Measurements from ENCODE around the gene OR6S1. TPM values are rescaled to one million over a fixed set of nuclear protein-coding genes. Genes with fewer than 3 reads are reported as not detected.

The OR6S1 gene
- polyA plus RNA-seq, 1 of the 3 experiments (the other 2 are of a cell fraction), result not detected

DNA sequence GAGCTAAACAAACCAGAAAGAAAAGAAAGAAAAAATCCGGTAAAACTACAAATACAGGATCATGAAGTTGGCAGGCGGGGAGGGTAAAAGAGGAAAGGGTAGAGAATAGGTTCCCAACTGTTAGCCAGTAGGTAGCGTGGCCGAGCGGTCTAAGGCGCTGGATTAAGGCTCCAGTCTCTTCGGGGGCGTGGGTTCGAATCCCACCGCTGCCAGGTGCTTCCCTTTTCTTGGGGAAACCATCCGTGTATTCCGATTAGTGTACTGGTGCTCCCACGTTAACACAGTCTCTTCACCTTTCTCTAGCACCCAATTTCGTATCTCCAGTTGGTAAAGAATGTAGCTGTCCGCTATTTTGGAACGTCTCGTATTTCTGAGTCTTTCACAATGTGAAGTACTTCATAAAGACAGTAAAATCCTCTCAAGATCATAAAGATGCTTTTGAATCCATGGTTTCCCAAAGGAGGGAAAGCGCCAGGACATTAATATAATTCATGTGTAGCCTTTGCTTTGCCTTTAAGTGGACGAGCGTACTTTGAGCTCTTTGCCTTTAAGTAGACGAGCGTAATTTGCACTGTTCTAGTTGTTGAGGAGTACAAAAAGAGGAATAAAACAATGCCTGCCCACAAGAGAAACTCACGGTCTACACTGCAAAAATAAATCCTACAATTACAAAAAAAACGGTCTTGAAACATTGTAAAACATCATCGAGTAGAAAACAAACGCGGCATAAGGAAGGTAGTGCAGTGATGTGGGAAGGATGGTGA is 31.3 kb downstream of the OR6S1 start (continued):
- TF ChIP-seq, protein P1, sequence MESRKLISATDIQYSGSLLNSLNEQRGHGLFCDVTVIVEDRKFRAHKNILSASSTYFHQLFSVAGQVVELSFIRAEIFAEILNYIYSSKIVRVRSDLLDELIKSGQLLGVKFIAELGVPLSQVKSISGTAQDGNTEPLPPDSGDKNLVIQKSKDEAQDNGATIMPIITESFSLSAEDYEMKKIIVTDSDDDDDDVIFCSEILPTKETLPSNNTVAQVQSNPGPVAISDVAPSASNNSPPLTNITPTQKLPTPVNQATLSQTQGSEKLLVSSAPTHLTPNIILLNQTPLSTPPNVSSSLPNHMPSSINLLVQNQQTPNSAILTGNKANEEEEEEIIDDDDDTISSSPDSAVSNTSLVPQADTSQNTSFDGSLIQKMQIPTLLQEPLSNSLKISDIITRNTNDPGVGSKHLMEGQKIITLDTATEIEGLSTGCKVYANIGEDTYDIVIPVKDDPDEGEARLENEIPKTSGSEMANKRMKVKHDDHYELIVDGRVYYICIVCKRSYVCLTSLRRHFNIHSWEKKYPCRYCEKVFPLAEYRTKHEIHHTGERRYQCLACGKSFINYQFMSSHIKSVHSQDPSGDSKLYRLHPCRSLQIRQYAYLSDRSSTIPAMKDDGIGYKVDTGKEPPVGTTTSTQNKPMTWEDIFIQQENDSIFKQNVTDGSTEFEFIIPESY (IDR thresholded peaks at IDR 0.05; ENCODE audit: borderline replicate concordance, low read depth), result no peak
- TF ChIP-seq CHD2 (IDR thresholded peaks at IDR 0.05; ENCODE audit: low read length, partially characterized antibody), result peak; percentile 46
- no peak for TF ChIP-seq MXI1 (IDR thresholded peaks at IDR 0.05; ENCODE audit: low read depth, low read length)
- TF ChIP-seq SIN3A (IDR thresholded peaks at IDR 0.05; ENCODE audit: borderline replicate concordance, low read depth, low read length), result no peak
- no peak for TF ChIP-seq TAF1 (IDR thresholded peaks at IDR 0.05; ENCODE audit: borderline replicate concordance, low read depth, low read length)
- no peak for TF ChIP-seq IRF3 (IDR thresholded peaks at IDR 0.05; ENCODE audit: low read depth, low read length)
- no peak for TF ChIP-seq RCOR1 (IDR thresholded peaks at IDR 0.05; ENCODE audit: low read length)

DNA sequence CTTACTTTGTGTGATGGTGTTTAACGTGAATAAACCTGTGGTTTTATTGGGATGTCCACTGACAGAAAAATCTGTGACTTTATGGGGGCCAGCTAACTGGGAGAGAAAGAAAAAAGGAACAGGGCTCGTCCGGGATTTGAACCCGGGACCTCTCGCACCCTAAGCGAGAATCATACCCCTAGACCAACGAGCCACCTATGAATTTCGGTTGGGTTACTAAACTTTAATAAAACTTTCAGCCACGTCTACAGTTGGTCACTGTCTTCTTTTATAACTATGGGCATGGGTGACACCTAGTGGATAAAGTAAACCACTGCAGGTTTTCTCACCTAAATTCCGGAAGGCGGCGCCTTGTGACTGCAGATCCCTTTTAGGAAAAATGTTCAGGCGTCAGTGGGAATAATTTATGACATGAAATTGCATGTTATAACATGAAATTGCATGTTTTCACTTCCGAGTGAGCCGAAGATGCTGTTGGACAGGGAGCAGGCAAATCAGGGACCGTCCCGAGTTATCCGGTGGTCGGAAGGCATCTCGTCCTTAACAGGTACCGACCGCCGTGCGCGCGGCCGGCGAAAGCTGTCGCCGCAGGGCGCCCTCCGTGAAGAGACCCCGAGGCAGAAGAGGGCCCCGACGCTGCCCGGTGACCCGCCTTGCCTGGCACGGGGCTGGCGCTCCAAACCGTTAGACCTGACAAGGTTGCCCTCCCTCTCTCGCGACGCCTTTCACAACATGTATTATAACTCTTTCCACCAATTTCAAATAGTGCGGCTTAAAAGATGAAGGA is 32.1 kb downstream of the OR6S1 start:
- Histone ChIP-seq H3K36me3 (replicated peaks in 1 of 2; ENCODE audit: control insufficient read depth in 1 of 2, insufficient read depth in 2 of 2, low read length in 1 of 2) (no peaks in the 10 kb centered on the region), H3F3A (replicated peaks; ENCODE audit: insufficient read depth) (peaks cover 29% of the 10 kb centered on the region), H3K9me2 (no peaks in the 10 kb centered on the region), H3K27ac (ENCODE audit: low read depth in 2 of 2, low read length in 1 of 2) (no peak overlapping the region), H2AFZ (ENCODE audit: low read depth) (peak overlapping the region; percentile 63), H3K27me3 (ENCODE audit: insufficient read depth) (no peaks in the 10 kb centered on the region), H3K9ac (peak overlapping the region; percentile 46; the same call in 1 of the 2 replicates), H3K9me3 (no peaks in the 10 kb centered on the region), H4K20me1 (ENCODE audit: insufficient read depth) (peaks cover 6% of the 10 kb centered on the region), H3K4me2 (peak overlapping the region; percentile 73), H3K79me2 (ENCODE audit: insufficient read depth) (no peaks in the 10 kb centered on the region), H3K4me3 (ENCODE audit: low read depth in 2 of 2, low read length in 1 of 2) (peak overlapping the region; percentile 82 to 96), H3K4me1 (ENCODE audit: control insufficient read depth in 1 of 2, insufficient read depth in 2 of 2, low read depth in 1 of 2, low read length in 1 of 2) (no peaks in the 10 kb centered on the region; a peak in 2 of 4 replicates)
- peak; percentile 75 for DNase-seq
- ChIA-PET CTCF (interaction anchor here (0.6 to 4.9 kb wide), 40 partner anchors 7 to 323 kb away, joined by 3 to 70 read pairs (median 4); partner anchors contain the start of genes APEX1, CCNB1IP1, OSGEP and PARP2), POLR2A (no interaction called here)
- under 1% methylated on average over 43 of the region's 44 CpGs for WGBS (ENCODE audit: low lambda C conversion rate)
- TF ChIP-seq TCF12 (IDR thresholded peaks at IDR 0.05) (no peak), YY1 (IDR thresholded peaks at IDR 0.05; ENCODE audit: low read depth) (no peak), CHD2 (IDR thresholded peaks at IDR 0.05; ENCODE audit: low read length, partially characterized antibody) (no peak), PBX3 (IDR thresholded peaks at IDR 0.05) (0 out of 2 replicates have a peak, but pooled peaks have one; percentile 19), TEAD4 (IDR thresholded peaks at IDR 0.05; ENCODE audit: borderline replicate concordance, insufficient read depth) (peak; percentile 68; the same call in 1 of the 2 replicates), MEF2A (IDR thresholded peaks at IDR 0.05; ENCODE audit: borderline replicate concordance, low read depth) (no peak), NRF1 (IDR thresholded peaks at IDR 0.05; ENCODE audit: low read depth, low read length) (no peak), CTCF (IDR thresholded peaks at IDR 0.05) (peak; percentile 97)
- TF ChIP-seq, protein P2, sequence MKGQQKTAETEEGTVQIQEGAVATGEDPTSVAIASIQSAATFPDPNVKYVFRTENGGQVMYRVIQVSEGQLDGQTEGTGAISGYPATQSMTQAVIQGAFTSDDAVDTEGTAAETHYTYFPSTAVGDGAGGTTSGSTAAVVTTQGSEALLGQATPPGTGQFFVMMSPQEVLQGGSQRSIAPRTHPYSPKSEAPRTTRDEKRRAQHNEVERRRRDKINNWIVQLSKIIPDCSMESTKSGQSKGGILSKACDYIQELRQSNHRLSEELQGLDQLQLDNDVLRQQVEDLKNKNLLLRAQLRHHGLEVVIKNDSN (IDR thresholded peaks at IDR 0.05; ENCODE audit: borderline replicate concordance, low read depth), result no peak
- TF ChIP-seq, protein P3, sequence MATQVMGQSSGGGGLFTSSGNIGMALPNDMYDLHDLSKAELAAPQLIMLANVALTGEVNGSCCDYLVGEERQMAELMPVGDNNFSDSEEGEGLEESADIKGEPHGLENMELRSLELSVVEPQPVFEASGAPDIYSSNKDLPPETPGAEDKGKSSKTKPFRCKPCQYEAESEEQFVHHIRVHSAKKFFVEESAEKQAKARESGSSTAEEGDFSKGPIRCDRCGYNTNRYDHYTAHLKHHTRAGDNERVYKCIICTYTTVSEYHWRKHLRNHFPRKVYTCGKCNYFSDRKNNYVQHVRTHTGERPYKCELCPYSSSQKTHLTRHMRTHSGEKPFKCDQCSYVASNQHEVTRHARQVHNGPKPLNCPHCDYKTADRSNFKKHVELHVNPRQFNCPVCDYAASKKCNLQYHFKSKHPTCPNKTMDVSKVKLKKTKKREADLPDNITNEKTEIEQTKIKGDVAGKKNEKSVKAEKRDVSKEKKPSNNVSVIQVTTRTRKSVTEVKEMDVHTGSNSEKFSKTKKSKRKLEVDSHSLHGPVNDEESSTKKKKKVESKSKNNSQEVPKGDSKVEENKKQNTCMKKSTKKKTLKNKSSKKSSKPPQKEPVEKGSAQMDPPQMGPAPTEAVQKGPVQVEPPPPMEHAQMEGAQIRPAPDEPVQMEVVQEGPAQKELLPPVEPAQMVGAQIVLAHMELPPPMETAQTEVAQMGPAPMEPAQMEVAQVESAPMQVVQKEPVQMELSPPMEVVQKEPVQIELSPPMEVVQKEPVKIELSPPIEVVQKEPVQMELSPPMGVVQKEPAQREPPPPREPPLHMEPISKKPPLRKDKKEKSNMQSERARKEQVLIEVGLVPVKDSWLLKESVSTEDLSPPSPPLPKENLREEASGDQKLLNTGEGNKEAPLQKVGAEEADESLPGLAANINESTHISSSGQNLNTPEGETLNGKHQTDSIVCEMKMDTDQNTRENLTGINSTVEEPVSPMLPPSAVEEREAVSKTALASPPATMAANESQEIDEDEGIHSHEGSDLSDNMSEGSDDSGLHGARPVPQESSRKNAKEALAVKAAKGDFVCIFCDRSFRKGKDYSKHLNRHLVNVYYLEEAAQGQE (IDR thresholded peaks at IDR 0.05; ENCODE audit: low read depth, low read length), result no peak
